Stomach (tissue), 9 donors: ENCODE measurements around the gene TRIM16. TPM values are rescaled to one million over a fixed set of nuclear protein-coding genes. Genes with fewer than 3 reads are reported as not detected.
A peak's percentile ranks its signal among the peaks of the same experiment; 100 is the strongest.
"Not testable (repeated sequence)": the region's sequence is repeated elsewhere in the genome, so short reads cannot be mapped to it uniquely, and the experiment has no call there.

Experiments
- DNase-seq, 2 donors: peaks; one replicate each; pipeline versions ENCODE4 v3.0.0 to v3.0.0-alpha.2; 2013 to 2019
- H3K27ac ChIP-seq, 5 donors: fragments of 200-600 bp in 4 of 5; sonication (generic) in 4 of 5; one replicate each; pipeline ENCODE4 v1.5.1; 2013 to 2019; ENCODE audit warnings: mild to moderate bottlenecking in 1 of 5, moderate library complexity in 1 of 5
- H3K27me3 ChIP-seq, 3 donors: fragments of 200-600 bp; sonication (generic); one replicate each; pipeline ENCODE4 v1.5.1; 2017 to 2019; ENCODE audit warnings: mixed run types in 1 of 3
- H3K36me3 ChIP-seq, 4 donors: fragments of 200-600 bp; sonication (generic); 1 replicate in 3 of 4; 2 replicates in 1 of 4; pipeline ENCODE4 v1.5.1; 2016 to 2019
- H3K4me1 ChIP-seq, 4 donors: fragments of 200-600 bp; sonication (generic); one replicate each; pipeline ENCODE4 v1.5.1; 2016 to 2019
- H3K4me3 ChIP-seq, 4 donors: fragments of 200-600 bp; sonication (generic) in 3 of 4; one replicate each; pipeline ENCODE4 v1.5.1; 2016 to 2019; ENCODE audit warnings: mild to moderate bottlenecking in 1 of 4
- H3K9me3 ChIP-seq, 4 donors: fragments of 200-600 bp; sonication (generic); one replicate each; pipeline ENCODE4 v1.5.1; 2016 to 2019
- POLR2AphosphoS5 ChIP-seq, 3 donors: sonication (generic); formaldehyde crosslinking; IDR thresholded peaks; one replicate each; pipeline ENCODE4 v1.6.1; 2016; ENCODE audit warnings: antibody characterized with exemption in 3 of 3
- WGBS, 5 donors: extraction: QIAGEN DNeasy Blood & Tissue Kit in 3 of 5; methylation state at CpG; one replicate each; pipeline versions ENCODE4 v1.1.5 to v1.1.7; 2013 to 2018; 5-methylcytosine and 5-hydroxymethylcytosine counted together
- intact Hi-C: fragments of 100-400 bp; cut with DNase I; formaldehyde crosslinking; loops from one replicate; pipeline ENCODE4 v1.15.1; 2023; ENCODE audit warnings: low total_unique reads
- polyA plus RNA-seq, 3 donors: library from polyadenylated mRNA; stranded (reverse); fragments of 200-250 nt; gene quantifications; one replicate each; pipeline ENCODE4 v1.2.3, GENCODE V29; 2013
- total RNA-seq, 5 donors: library from RNA; depleted of rRNA; stranded (reverse); fragments of >200 nt; gene quantifications; one replicate each; pipeline versions ENCODE4 v1.1.0 to v1.2.3, GENCODE V29; 2014 to 2016
- donor health status: healthy with polysubstance abuse.
- donor health status: Bipolar disorder and iron deficiency.
- donor health status: healthy.

The TRIM16 gene
- total and polyA plus RNA-seq, 8 donors = 1.2 to 82.9 (median 35.4) TPM

- peak in 1 of 2 donors; percentile 15 for DNase-seq
- Histone ChIP-seq H3K27me3 (no peaks in the 10 kb centered on the region), H3K27ac (peak overlapping the region; percentile 75 to 91 (median 85)), H3K9me3 (no peaks in the 10 kb centered on the region), H3K36me3 (no peaks in the 10 kb centered on the region), H3K4me1 (peaks cover 20 to 63% (median 41%) of the 10 kb centered on the region in 4 donors), H3K4me3 (peak overlapping the region in 3 of 4 donors; percentile 46 to 55 (median 52))
- intact Hi-C loops = no loop called here
- whole genome bisulfite sequencing, 5 donors = 29 to 69% (median 64%) methylated on average over 5 of the region's 5 CpGs
- TF ChIP-seq POLR2AphosphoS5 (IDR thresholded peaks at IDR 0.05) = no peak
Observed at GRCh38 chr17:15648386-15648785, 35.7 kb downstream of the TRIM16 start.

GRCh38 chr17:15645942-15646312, 38.2 kb downstream of the TRIM16 start:
- intact Hi-C loops, H3K4me3 ChIP-seq, H3K27me3 ChIP-seq, H3K36me3 ChIP-seq, H3K9me3 ChIP-seq: not testable (repeated sequence)
- DNase-seq = peak in 1 of 2 donors; percentile 75
- 30 to 47% (median 32%) methylated on average over 5 of the region's 5 CpGs for WGBS, 5 donors
- peaks cover 11 to 48% (median 32%) of the 10 kb centered on the region in 4 donors for H3K4me1 ChIP-seq
- peak in 1 of 3 donors; percentile 40 for TF ChIP-seq POLR2AphosphoS5 (IDR thresholded peaks at IDR 0.05)
- H3K27ac ChIP-seq = peak overlapping the region; percentile 71 to 86 (median 78)

GRCh38 chr17:15645099-15645941, 38.8 kb downstream of the TRIM16 start:
- peaks cover 5 to 42% (median 26%) of the 10 kb centered on the region in 4 donors for H3K4me1 ChIP-seq
- 24 to 54% (median 31%) methylated on average over 9 to 10 of the region's 10 CpGs for WGBS, 5 donors
- intact Hi-C loops = not testable (repeated sequence)

GRCh38 chr17:15642505-15643251, 41.4 kb downstream of the TRIM16 start:
- peaks cover 0 to 25% (median 14%) of the 10 kb centered on the region in 4 donors for H3K4me1 ChIP-seq
- H3K27me3 ChIP-seq, H3K4me3 ChIP-seq, intact Hi-C loops, DNase-seq, H3K9me3 ChIP-seq, H3K36me3 ChIP-seq: not testable (repeated sequence)
- peak overlapping the region in 2 of 5 donors; percentile 46 to 58 for H3K27ac ChIP-seq
- WGBS, 5 donors = 60 to 100% (median 83%) methylated on average over 1 to 2 of the region's 12 CpGs

More at GRCh38 chr17:15645099-15645941, 38.8 kb downstream of the TRIM16 start:
- not testable (repeated sequence) for H3K9me3 ChIP-seq, H3K36me3 ChIP-seq, H3K4me3 ChIP-seq, H3K27me3 ChIP-seq
- H3K27ac ChIP-seq = peak overlapping the region; percentile 71 to 86 (median 78)
- DNase-seq = peak in 1 of 2 donors; percentile 57

GRCh38 chr17:15642014-15642413, 42.1 kb downstream of the TRIM16 start:
- Histone ChIP-seq H3K4me1 (peaks cover 0 to 25% (median 14%) of the 10 kb centered on the region in 4 donors), H3K27ac (peak overlapping the region in 1 of 5 donors; percentile 27)
- H3K9me3 ChIP-seq, H3K27me3 ChIP-seq, intact Hi-C loops, H3K36me3 ChIP-seq, H3K4me3 ChIP-seq, DNase-seq: not testable (repeated sequence)
- 70 to 99% (median 95%) methylated on average over 1 to 4 of the region's 4 CpGs for WGBS, 5 donors

GRCh38 chr17:15630930-15631453, 53.1 kb downstream of the TRIM16 start:
- H3K27ac ChIP-seq, DNase-seq, H3K4me1 ChIP-seq, H3K4me3 ChIP-seq, H3K27me3 ChIP-seq, intact Hi-C loops, H3K9me3 ChIP-seq: not testable (repeated sequence)
- H3K36me3 ChIP-seq = peaks cover 4 to 56% (median 50%) of the 10 kb centered on the region in 4 donors
- WGBS, 5 donors = 43 to 76% (median 66%) methylated on average over 2 of the region's 2 CpGs

GRCh38 chr17:15629991-15630390, 54.1 kb downstream of the TRIM16 start:
- DNase-seq, H3K27ac ChIP-seq, H3K9me3 ChIP-seq, intact Hi-C loops, H3K4me3 ChIP-seq, H3K27me3 ChIP-seq, H3K4me1 ChIP-seq: not testable (repeated sequence)
- peaks cover 4 to 57% (median 50%) of the 10 kb centered on the region in 4 donors for H3K36me3 ChIP-seq
- WGBS, 5 donors = 88 to 97% (median 90%) methylated on average over 6 to 7 of the region's 7 CpGs

- H3K9me3 ChIP-seq, H3K4me3 ChIP-seq, intact Hi-C loops, H3K4me1 ChIP-seq, H3K27ac ChIP-seq, H3K27me3 ChIP-seq: not testable (repeated sequence)
- peak in 1 of 2 donors; percentile 27 for DNase-seq
- 72 to 88% (median 79%) methylated on average over 3 of the region's 3 CpGs for WGBS, 5 donors
- peaks cover 0 to 17% (median 13%) of the 10 kb centered on the region in 4 donors for H3K36me3 ChIP-seq
Observed at GRCh38 chr17:15623661-15624209, 60.4 kb downstream of the TRIM16 start.

GRCh38 chr17:15623255-15623654, 60.9 kb downstream of the TRIM16 start:
- DNase-seq, H3K4me1 ChIP-seq, H3K4me3 ChIP-seq, H3K27me3 ChIP-seq, H3K9me3 ChIP-seq, H3K27ac ChIP-seq, intact Hi-C loops: not testable (repeated sequence)
- 75 to 86% (median 78%) methylated on average over 3 of the region's 4 CpGs for WGBS, 5 donors
- peaks cover 0 to 12% (median 8%) of the 10 kb centered on the region in 4 donors for H3K36me3 ChIP-seq

GRCh38 chr17:15622124-15622523, 62.0 kb downstream of the TRIM16 start:
- DNase-seq, H3K27me3 ChIP-seq, H3K36me3 ChIP-seq, H3K4me3 ChIP-seq, intact Hi-C loops, H3K9me3 ChIP-seq, H3K27ac ChIP-seq, H3K4me1 ChIP-seq: not testable (repeated sequence)
- WGBS, 5 donors = 52 to 80% (median 70%) methylated on average over 2 to 6 of the region's 8 CpGs
